ENCODE results near the gene FBXO21. TPM values are rescaled to one million over a fixed set of nuclear protein-coding genes. Genes with fewer than 3 reads are reported as not detected.

The FBXO21 gene
- total and polyA plus RNA-seq, 9 donors: 47.8 to 287 (median 116) TPM

GRCh38 chr12:117114784-117115183, 75.5 kb downstream of the FBXO21 start:
- Histone ChIP-seq H3K27me3 (no peaks in the 10 kb centered on the region), H3K27ac (no peak overlapping the region), H3K36me3 (no peaks in the 10 kb centered on the region), H3K4me3 (no peak overlapping the region), H3K9me3 (no peaks in the 10 kb centered on the region), H3K4me1 (ENCODE audit: insufficient read depth) (no peaks in the 10 kb centered on the region)
- WGBS, 3 donors: 23 to 45% (median 29%) methylated on average over 10 of the region's 10 CpGs
- no peak for TF ChIP-seq POLR2A (IDR thresholded peaks at IDR 0.05)
- no peak for TF ChIP-seq CTCF (IDR thresholded peaks at IDR 0.05)
- TF ChIP-seq EP300 (IDR thresholded peaks at IDR 0.05): no peak
- DNase-seq: peak in 1 of 5 donors; percentile 45
- intact Hi-C loops (cut with DNase I): loop anchor here in 1 of 4 donors (10.0 kb wide), 1 partner anchor 90 kb away; no protein-coding TSS in a partner anchor

GRCh38 chr12:117113231-117113630, 77.0 kb downstream of the FBXO21 start:
- H3K36me3 ChIP-seq: no peaks in the 10 kb centered on the region
- no peaks in the 10 kb centered on the region for H3K4me1 ChIP-seq (ENCODE audit: insufficient read depth)
- no peak overlapping the region for H3K27ac ChIP-seq
- 94 to 97% (median 95%) methylated on average over 9 of the region's 9 CpGs for WGBS, 3 donors
- no peak overlapping the region for H3K4me3 ChIP-seq
- TF ChIP-seq POLR2A (IDR thresholded peaks at IDR 0.05) (no peak), CTCF (IDR thresholded peaks at IDR 0.05) (no peak), EP300 (IDR thresholded peaks at IDR 0.05) (no peak)
- intact Hi-C loops (cut with DNase I): loop anchor here in 1 of 4 donors (10.0 kb wide), 1 partner anchor 88 kb away; no protein-coding TSS in a partner anchor
- H3K27me3 ChIP-seq: no peaks in the 10 kb centered on the region
- no peak for DNase-seq
- H3K9me3 ChIP-seq: no peaks in the 10 kb centered on the region

- H3K27ac ChIP-seq: no peak overlapping the region
- no peaks in the 10 kb centered on the region for H3K36me3 ChIP-seq
- intact Hi-C loops (cut with DNase I): loop anchor here in 1 of 4 donors (10.0 kb wide), 1 partner anchor 87 kb away; no protein-coding TSS in a partner anchor
- DNase-seq: no peak
- no peak overlapping the region for H3K4me3 ChIP-seq
- H3K9me3 ChIP-seq: no peaks in the 10 kb centered on the region
- TF ChIP-seq EP300 (IDR thresholded peaks at IDR 0.05) (no peak), POLR2A (IDR thresholded peaks at IDR 0.05) (no peak), CTCF (IDR thresholded peaks at IDR 0.05) (no peak)
- no peaks in the 10 kb centered on the region for H3K27me3 ChIP-seq
- H3K4me1 ChIP-seq (ENCODE audit: insufficient read depth): no peaks in the 10 kb centered on the region
- WGBS, 3 donors: 37 to 44% (median 41%) methylated on average over 15 of the region's 15 CpGs
Measured at GRCh38 chr12:117111821-117112595, 78.3 kb downstream of the FBXO21 start.

- no peak for DNase-seq
- no peak for TF ChIP-seq POLR2A (IDR thresholded peaks at IDR 0.05)
- TF ChIP-seq CTCF (IDR thresholded peaks at IDR 0.05): no peak
- TF ChIP-seq EP300 (IDR thresholded peaks at IDR 0.05): no peak
- intact Hi-C loops (cut with DNase I): loop anchor here in 1 of 4 donors (10.0 kb wide), 1 partner anchor 87 kb away; no protein-coding TSS in a partner anchor
- H3K4me1 ChIP-seq (ENCODE audit: insufficient read depth): no peaks in the 10 kb centered on the region
- H3K36me3 ChIP-seq: no peaks in the 10 kb centered on the region
- H3K27me3 ChIP-seq: no peaks in the 10 kb centered on the region
- H3K9me3 ChIP-seq: no peaks in the 10 kb centered on the region
- H3K27ac ChIP-seq: no peak overlapping the region
- whole genome bisulfite sequencing, 3 donors: 53 to 66% (median 56%) methylated on average over 6 of the region's 6 CpGs
- no peak overlapping the region for H3K4me3 ChIP-seq
Measured at GRCh38 chr12:117111386-117111785, 78.9 kb downstream of the FBXO21 start.
